Hippocampal formation (tissue), 2 donors: ENCODE data around the gene C1orf87.

Experiments used
- DNase-seq, 2 donors: peaks; one replicate each; lab custom pipeline; 2025; lab: John Stamatoyannopoulos, UW

C1orf87 gene

GRCh38 chr1:60063561-60063960 lies 10.0 kb downstream of the C1orf87 start:
- DNase-seq: no peak

- DNase-seq: no peak
These were observed 14.1 kb downstream of the C1orf87 start for GRCh38 chr1:60059468-60059867.

DNA sequence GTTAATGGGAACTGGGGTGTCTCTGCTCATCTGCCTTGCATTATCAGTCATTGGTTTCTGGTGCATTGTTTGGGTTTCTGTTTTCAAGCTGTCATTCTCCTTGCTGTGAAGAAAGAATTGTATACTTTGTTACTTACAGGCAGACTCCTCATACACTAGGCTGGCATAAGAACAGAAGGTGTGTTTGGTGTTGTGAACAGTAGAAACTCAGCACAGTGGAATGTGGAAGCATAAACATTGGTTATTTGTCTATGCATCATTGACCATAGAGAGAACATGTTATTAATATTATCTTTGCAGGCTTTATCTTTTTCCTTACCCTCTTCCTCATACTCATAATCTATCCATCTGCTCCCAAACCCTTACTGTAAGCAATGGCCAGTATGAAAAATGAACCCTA lies 18.2 kb downstream of the C1orf87 start:
- no peak for DNase-seq

GRCh38 chr1:60054374-60054773 lies 19.2 kb downstream of the C1orf87 start:
- no peak for DNase-seq

DNA sequence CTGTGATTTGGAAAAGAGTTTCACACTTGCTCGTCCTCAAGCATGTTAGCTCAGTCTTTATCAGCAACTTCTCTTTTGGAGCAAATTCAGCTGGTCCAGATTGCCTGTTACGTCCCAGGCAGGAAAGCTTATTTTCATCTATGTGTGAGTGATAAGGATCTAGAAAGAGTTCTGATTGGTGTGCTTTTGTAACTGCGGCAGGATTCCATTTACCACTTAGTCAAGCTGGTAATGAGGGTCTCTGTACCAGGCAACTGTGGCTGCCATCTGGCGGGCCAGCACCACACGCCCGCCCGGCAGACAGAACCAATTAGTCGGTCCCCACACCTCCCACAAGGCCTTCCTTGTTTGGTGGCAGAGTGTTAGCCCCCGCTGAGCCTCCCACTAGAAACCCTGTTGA lies 21.0 kb downstream of the C1orf87 start:
- no peak for DNase-seq

GRCh38 chr1:60051191-60051590 lies 22.4 kb downstream of the C1orf87 start:
- no peak for DNase-seq

- DNase-seq: no peak
These were observed 24.4 kb downstream of the C1orf87 start for GRCh38 chr1:60049188-60049587.

DNA sequence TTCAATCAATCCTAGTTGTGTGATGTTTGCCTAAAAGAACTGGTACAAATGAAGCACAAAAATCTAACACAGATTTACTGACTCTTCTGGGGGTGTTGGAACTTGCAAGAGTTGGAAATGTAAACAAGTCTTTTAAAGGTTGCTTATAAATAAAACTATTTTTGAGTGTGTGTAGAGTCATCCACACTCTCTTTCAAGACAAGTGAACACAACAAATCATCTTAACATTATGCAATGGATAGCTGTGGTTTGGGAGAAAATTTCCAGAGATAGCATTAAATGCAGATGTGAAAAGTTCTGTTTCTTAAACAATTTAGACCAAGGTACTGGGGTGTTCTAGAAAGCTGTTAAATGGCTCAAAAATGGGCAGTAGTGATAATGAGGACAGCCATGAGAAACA lies 28.7 kb downstream of the C1orf87 start:
- DNase-seq: no peak

GRCh38 chr1:60041783-60042182 lies 31.8 kb downstream of the C1orf87 start:
- no peak for DNase-seq

- DNase-seq: no peak
These were observed 35.9 kb downstream of the C1orf87 start for GRCh38 chr1:60037669-60038068.

DNA sequence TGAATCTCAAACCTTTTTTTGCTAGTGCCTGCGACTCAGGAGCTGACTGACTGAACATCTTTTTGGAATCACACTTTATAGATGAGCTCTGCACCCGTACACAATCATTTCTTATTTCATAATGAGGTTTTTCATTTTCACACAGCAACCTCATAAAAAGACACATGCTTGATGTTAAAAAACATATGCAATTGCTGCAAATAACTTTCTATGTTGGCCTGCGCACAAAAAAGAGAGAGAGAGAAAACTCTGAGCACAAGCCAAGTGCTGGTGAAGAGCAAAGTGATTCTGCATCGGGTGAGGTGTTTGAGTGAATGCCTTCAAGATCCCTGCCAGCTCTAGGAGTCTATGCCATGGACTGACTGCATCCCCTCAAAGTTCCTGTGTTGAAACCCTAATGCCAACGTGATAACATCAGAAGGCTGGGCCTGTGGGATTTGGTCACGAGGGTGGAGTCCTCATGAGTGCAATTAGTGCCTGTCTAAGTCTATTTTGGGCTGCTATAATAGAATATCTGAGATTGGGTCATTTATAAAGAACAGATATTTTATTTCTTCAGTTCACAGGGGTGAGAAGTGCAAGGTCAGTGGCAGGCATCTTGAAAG lies 36.6 kb downstream of the C1orf87 start:
- no peak for DNase-seq

- DNase-seq: no peak
These were observed 37.6 kb downstream of the C1orf87 start for GRCh38 chr1:60035921-60036320.

GRCh38 chr1:60034999-60035398 lies 38.6 kb downstream of the C1orf87 start:
- DNase-seq: no peak

DNA sequence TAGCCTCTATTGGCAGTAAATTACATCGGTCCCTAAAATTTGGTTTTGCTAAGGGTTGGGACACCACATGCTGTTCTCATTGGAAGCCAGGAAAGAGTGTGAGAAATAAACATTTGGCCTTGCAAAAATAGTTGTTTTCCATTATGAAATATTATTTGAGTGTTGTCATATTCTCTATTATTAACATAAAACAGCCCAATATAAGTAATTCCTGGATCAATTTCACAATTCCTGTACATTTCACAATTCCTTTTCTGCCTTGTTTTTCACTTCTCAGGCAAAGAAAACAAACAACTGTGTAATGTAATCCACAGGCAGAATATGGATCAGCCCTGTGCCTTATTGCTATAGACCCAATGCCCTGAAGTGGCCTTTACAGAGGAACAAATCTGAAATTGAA lies 40.5 kb downstream of the C1orf87 start:
- no peak for DNase-seq

DNA sequence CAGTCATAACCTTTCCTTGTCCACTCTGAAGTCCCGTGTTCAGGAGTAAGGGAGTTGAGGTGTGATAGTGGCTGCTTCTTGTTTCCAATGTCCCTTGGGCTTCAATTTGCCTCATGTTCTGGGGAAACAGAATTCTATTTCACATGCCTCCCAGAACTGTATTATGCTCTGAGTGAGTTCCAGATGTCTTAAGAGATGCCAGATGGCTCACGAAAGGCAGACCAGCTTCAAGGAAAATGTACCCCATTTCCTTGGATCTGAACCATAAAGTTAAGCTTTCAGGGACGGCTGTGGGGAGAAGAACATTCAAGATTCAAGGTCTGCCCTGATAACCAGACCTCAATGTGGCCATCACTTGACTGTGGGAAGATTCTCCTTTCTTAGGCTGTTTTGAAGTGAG lies 42.4 kb downstream of the C1orf87 start:
- DNase-seq: no peak

DNA sequence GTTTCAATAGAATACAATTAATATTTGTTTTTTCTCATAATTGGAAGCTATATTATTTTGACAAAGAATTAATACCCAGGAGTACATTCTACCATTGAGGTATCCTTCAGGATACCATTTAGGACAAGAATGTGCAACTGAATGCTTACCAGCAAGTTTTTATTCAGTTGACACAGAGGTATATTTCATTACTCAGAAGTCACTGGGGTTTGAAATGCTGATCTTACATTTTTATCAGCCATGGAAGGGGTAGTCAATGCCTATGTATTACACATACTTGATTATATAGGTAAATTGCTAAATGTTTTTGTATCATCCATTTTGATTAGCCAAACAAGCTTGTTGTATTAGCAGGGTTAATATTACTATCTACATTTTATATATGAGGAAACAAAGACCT lies 48.0 kb downstream of the C1orf87 start:
- no peak for DNase-seq

GRCh38 chr1:60017508-60018205 lies 55.9 kb downstream of the C1orf87 start:
- no peak for DNase-seq

DNA sequence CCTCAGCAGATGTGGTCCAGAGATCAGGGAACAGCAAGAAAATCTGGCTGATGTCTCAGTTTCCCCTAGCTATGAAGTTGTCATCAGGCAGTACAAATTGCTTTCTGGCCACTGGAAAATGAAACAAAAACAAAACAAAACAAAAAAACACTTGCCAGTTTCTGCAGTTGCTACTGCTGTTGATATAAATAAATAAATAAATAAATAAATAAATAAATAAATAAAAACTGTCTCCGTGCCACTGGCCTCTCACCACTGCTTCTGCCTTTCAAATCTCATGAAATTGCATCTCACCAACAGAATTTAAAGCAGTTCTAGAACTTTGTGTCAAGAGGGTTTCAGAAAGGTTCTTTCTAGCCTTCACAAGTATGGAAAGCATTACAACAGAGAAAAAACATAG lies 62.9 kb downstream of the C1orf87 start:
- no peak for DNase-seq

- DNase-seq: no peak
These were observed 65.1 kb downstream of the C1orf87 start for GRCh38 chr1:60008500-60008899.

DNA sequence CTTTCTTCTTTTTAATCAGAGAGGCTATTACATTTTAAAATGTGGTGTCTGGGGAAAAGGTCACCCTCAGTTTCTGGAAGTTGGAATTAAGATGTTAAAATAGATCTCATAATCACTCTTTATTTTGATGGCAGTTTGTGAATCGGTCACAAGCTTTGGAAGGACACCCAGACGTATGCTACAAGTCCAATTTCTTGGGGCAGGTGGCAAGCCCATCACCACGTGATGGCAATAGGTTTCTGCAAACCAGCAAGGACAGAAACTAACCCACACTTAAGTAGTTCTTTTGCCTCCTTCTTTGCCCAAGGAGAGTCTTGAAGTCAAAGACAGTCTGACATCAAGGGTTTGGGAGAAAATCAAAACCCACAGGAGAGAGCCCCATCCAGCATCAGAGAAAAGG lies 72.9 kb downstream of the C1orf87 start:
- peak in 1 of 2 donors; percentile 1 for DNase-seq

DNA sequence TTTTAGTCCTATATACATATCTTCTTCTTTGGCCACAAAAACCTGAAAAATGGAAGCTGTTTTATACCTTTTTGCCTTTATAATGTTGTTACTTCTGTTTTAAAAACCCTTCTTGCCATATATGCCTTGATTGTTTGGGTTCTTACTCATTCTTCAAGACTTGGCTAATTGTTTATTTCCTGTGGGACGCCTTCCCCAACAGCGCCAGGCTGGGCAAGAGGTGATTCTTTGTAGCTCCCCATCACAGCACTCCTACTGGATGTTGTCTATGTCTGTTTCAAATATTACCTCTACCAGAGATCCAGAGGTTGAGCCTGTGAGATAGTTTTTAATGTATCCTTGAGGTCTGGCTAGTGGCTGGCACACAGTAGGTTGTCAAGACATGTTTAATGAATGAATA lies 73.8 kb downstream of the C1orf87 start:
- no peak for DNase-seq

DNA sequence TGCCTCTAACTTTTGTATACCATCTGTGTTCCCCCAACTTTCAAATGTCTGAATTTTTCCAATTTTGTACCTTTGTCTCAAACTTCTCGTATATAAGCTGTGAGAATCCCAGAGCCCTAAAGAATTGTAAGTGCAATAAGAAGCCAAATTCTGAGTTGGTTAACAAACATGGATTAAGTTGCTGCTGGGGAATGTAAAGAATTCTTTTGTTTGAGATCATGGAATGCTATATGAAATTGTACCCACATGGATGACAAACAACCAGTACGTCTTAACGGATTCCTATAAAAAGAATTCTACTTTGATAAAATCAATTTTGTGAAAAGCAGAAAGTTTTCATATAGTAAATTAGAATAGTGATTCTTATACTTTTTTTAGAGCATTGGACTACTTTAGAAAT lies 74.6 kb downstream of the C1orf87 start:
- DNase-seq: no peak

DNA sequence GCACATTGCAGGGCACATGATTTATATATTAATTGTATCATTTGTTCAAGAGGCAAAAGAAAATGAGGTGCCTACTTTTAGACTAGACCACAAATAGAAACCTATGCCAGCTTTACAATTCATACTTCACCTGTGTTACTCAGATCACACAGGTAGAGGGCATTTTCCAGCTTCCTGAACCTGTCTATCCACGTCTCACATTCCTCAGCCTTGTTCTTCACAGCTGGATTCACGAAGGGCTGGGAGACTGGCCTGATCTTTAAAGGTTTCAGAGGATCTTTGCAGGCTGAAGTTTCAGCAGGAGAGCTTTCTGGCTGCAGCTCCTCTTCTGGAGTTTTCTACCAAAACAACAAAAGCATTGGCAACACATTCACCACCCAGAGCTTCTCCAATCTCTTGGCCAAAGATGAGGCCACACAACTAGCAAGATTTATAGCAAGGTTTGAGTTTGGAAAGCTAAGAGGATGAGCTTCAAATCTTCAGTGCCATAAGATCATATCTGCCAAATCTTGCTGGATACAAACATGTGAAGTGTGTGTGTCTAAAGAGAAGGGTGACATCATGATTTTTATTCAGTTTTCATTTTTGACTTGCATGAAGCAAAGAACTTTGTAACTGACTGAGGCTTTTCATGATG lies 76.0 kb downstream of the C1orf87 start:
- DNase-seq: no peak
